ENCODE measurements around the gene ARHGEF12.

ARHGEF12 gene

DNA sequence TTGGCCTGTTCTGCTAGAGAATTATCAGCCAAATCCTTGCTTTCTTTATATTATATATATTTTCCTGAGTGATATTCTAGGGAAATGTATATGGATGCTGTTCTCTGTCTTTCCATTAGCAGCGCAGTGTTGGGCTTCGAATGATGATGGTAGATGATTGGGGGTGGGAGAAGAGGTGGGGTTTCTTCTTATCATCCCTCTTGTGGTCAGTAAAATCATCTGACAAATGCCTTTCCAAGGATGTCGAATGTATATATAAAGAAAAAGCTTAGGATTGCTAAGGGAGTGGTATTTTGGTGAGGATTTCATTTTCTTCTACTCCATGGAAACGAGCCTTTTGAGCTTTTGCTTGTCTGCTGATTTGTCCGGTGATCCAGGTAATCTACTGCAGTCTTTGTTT, 48.9 kb downstream of the ARHGEF12 start:
- H3K27ac ChIP-seq: no peak overlapping the region

DNA sequence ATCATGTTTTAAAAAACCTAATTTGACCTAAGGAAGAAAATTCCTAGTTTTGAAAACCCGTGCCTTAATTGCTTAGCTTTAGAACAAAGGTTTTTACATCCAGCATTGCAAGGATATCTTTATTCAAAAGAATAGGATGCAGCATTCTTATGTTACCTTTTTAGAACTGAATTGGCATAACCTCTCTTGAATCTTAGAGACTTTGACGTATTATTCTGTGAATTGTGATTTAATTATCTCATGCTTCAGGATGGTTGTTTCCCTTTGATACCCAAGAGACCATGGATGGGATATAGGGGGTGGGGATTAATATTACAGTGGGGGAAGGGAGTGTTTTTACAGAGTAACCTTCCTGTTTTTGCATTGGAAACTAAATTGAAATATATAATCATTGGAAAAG, 49.4 kb downstream of the ARHGEF12 start:
- TF ChIP-seq ZFX (IDR thresholded peaks at IDR 0.05; ENCODE audit: borderline replicate concordance): no peak

More for the DNA sequence above, 48.9 kb downstream of the ARHGEF12 start:
- no peak for TF ChIP-seq ZFX (IDR thresholded peaks at IDR 0.05; ENCODE audit: borderline replicate concordance)
- TF ChIP-seq, protein P1, sequence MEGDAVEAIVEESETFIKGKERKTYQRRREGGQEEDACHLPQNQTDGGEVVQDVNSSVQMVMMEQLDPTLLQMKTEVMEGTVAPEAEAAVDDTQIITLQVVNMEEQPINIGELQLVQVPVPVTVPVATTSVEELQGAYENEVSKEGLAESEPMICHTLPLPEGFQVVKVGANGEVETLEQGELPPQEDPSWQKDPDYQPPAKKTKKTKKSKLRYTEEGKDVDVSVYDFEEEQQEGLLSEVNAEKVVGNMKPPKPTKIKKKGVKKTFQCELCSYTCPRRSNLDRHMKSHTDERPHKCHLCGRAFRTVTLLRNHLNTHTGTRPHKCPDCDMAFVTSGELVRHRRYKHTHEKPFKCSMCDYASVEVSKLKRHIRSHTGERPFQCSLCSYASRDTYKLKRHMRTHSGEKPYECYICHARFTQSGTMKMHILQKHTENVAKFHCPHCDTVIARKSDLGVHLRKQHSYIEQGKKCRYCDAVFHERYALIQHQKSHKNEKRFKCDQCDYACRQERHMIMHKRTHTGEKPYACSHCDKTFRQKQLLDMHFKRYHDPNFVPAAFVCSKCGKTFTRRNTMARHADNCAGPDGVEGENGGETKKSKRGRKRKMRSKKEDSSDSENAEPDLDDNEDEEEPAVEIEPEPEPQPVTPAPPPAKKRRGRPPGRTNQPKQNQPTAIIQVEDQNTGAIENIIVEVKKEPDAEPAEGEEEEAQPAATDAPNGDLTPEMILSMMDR (IDR thresholded peaks at IDR 0.05): no peak

DNA sequence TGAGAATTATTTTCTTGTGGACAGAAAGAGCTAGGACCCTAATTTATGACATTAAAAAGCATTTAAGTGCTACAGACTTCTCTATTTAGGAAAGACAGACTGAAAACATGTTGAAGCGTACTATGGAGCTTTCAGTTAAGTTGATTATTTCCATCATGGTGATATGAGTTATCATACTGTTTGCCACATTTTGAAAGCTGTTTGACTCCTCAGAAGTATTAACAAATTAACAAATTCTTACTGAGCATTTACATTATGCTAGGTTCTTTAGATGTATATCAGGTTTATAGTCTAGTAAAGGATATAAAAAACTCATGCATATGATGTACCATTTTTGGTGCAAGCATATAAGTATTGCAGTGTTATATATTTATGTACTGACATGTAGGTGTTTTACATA, 50.1 kb downstream of the ARHGEF12 start:
- no peak overlapping the region for H3K27ac ChIP-seq
- TF ChIP-seq, protein P1 (IDR thresholded peaks at IDR 0.05): no peak
- no peak for TF ChIP-seq ZFX (IDR thresholded peaks at IDR 0.05; ENCODE audit: borderline replicate concordance)

More for the DNA sequence above, 49.4 kb downstream of the ARHGEF12 start:
- H3K27ac ChIP-seq: no peak overlapping the region

DNA sequence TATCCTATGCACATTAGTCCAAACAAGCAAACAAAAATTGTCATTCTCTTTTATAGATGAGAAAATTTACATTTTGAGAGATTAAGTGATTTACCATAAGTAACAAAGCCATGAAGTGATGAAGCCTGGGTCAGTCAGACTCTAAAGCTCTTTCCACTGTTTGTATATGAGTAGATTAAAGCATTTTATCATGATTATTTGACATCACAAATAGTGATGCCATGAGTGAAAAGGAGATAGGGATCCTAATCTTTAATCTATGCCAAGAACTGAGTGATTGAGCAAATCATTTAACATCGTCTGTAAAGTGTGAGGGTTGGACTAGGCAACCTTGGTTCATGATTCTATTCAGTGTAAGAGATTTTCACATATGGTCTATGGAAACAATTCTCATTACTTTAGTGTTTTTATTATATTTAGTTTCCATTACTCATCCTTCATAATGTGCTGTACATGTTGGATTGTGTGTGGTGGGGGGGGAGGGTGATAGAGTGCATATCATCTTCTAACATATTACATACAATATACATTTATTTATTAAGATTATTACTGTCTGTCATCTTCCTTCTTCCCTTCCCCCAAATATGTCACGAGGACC, 50.7 kb downstream of the ARHGEF12 start:
- TF ChIP-seq, protein P1 (IDR thresholded peaks at IDR 0.05): no peak
- H3K27ac ChIP-seq: no peak overlapping the region

DNA sequence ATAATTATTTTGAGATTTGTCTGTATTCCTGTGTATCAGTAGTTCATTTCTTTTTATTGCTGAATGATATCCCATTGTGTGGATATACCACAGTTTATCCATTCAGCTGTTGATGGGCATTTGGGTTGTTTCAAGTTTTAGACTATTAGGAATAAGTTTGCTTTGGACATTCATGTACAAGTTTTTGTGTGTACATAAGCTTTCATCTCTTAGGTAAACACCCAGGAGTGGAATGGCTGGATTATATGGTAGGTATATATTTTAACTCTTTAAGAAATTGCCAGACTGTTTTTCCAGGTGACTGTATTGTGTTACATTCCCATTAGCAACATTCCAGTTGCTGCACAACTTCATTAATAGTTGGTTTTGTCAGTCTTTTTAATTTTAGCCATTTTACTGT, 52.0 kb downstream of the ARHGEF12 start:
- H3K27ac ChIP-seq: peak overlapping the region; percentile 33
- TF ChIP-seq, protein P1 (IDR thresholded peaks at IDR 0.05): no peak
- no peak for TF ChIP-seq ZFX (IDR thresholded peaks at IDR 0.05; ENCODE audit: borderline replicate concordance)

DNA sequence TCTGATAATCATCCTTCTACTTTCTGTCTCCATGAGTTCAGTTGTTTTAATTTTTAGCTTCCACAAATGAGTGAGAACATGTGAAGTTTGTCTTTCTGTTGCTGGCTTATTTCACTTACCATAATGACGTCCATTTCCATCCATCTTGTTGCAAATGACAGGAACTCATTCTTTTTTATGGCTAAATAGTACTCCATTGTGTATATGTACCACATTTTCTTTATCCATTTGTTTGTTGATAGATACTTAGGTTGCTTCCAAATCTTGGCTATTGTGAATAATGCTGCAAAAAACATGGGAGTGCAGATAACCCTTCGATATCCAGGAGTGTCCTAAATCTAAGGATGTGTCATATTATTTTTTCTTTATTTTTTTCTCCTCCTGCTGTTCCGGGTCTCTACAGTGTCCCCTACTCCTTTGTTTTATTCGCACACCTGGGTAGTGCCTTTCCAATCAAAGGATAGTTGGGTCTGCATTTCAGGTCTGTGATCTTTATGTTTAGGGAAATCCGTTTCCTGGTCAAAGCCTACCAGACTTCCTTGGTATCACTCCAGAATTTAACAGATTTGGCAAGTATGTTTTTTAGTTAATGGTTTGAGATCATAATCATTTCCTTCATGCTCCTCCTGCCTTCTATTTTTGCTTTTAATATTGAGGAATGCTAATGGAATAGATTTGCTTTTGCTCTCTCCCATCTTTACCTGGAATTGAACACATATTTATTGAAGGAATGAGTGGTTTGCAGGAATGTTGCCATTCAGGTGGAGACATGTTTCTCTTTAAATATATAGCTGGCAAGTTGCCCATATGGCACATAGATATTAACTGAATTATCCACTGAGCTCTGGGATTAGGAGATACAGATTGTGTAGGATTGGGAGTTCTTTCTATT, 53.7 kb downstream of the ARHGEF12 start:
- TF ChIP-seq, protein P1 (IDR thresholded peaks at IDR 0.05): no peak
- no peak for TF ChIP-seq ZFX (IDR thresholded peaks at IDR 0.05; ENCODE audit: borderline replicate concordance)
- H3K27ac ChIP-seq: no peak overlapping the region

DNA sequence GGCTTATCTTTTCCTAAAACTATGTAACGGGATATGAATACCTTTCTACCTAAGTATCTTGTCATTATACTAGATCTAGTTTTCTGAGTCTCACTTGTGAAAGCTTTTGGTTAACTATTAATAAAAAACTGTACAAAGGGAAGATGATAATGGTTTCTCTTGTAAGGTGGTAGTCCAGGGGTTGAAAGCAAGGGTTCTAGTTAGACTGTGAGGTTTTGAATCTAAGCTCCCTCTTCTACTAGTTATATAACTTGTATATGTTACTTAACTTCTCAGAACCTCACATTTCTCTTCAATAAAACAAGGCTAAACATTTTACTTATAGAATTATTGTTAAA, 54.3 kb downstream of the ARHGEF12 start:
- H3K27ac ChIP-seq: no peak overlapping the region
- no peak for TF ChIP-seq ZFX (IDR thresholded peaks at IDR 0.05; ENCODE audit: borderline replicate concordance)
- TF ChIP-seq, protein P1 (IDR thresholded peaks at IDR 0.05): no peak

Data from 22Rv1 (cell line).